Heart right ventricle (tissue), 16 donors: ENCODE measurements around the gene RGS7. TPM values are rescaled to one million over a fixed set of nuclear protein-coding genes. Genes with fewer than 3 reads are reported as not detected.
"Not testable (repeated sequence)": the region's sequence is repeated elsewhere in the genome, so short reads cannot be mapped to it uniquely, and the experiment has no call there.

Source experiments
- ATAC-seq, 8 donors: fragments of 200-7000 bp; cut with Tn5 transposase; one replicate each; pipeline ENCODE4 v1.9.1; 2020; ENCODE audit warnings: mild to moderate bottlenecking in 8 of 8, moderate library complexity in 8 of 8, moderate number of reproducible peaks in 1 of 8
- DNase-seq, 2 donors: peaks; one replicate each; pipeline ENCODE4 v3.0.0-alpha.2; 2020
- H3K27ac ChIP-seq, 10 donors: fragments of 200-600 bp; sonication (generic) in 2 of 10; one replicate each; pipeline versions ENCODE4 v1.5.0 to v1.8.0; 2020 to 2022; ENCODE audit warnings: mild to moderate bottlenecking in 3 of 10
- H3K27me3 ChIP-seq, 7 donors: fragments of 200-600 bp; one replicate each; pipeline ENCODE4 v1.8.0; 2021 to 2022; ENCODE audit warnings: mild to moderate bottlenecking in 2 of 7
- H3K36me3 ChIP-seq, 9 donors: fragments of 200-600 bp; sonication (generic) in 1 of 9; one replicate each; pipeline versions ENCODE4 v1.5.0 to v1.8.0; 2020 to 2022; ENCODE audit warnings: mild to moderate bottlenecking in 2 of 9
- H3K4me1 ChIP-seq, 9 donors: fragments of 200-600 bp; sonication (generic) in 1 of 9; one replicate each; pipeline versions ENCODE4 v1.5.0 to v1.8.0; 2020 to 2022; ENCODE audit warnings: mild to moderate bottlenecking in 4 of 9
- H3K4me3 ChIP-seq, 10 donors: fragments of 200-600 bp; sonication (generic) in 2 of 10; one replicate each; pipeline versions ENCODE4 v1.5.0 to v1.8.0; 2020 to 2022; ENCODE audit warnings: mild to moderate bottlenecking in 7 of 10, moderate library complexity in 2 of 10
- H3K9me3 ChIP-seq, 11 donors: fragments of 200-600 bp in 10 of 11; sonication (generic) in 2 of 11; one replicate each; pipeline versions ENCODE4 v1.5.0 to v1.8.0; 2013 to 2022; ENCODE audit warnings: mild to moderate bottlenecking in 2 of 11, control low read depth in 1 of 11, moderate library complexity in 1 of 11
- CTCF ChIP-seq, 9 donors: fragments of 200-600 bp; sonication (generic) in 2 of 9; IDR thresholded peaks; one replicate each; pipeline versions ENCODE4 v1.5.0 to v1.8.0; 2021 to 2022; ENCODE audit warnings: antibody characterized with exemption in 9 of 9, mild to moderate bottlenecking in 5 of 9, moderate library complexity in 1 of 9
- WGBS, 2 donors: extraction: QIAGEN DNeasy Blood & Tissue Kit; methylation state at CpG; one replicate each; pipeline ENCODE4 v1.1.7; 2013; ENCODE audit warnings: inconsistent platforms in 1 of 2; 5-methylcytosine and 5-hydroxymethylcytosine counted together
- intact Hi-C, 10 donors: fragments of 100-400 bp; cut with DNase I; formaldehyde crosslinking; loops; one replicate each; pipeline versions ENCODE4 v1.11.1 to v1.14.2; 2022
- polyA plus RNA-seq, 2 donors: library from polyadenylated mRNA; stranded (reverse); fragments of 200-250 nt; gene quantifications; one replicate each; pipeline ENCODE4 v1.2.3, GENCODE V29; 2013
- total RNA-seq, 10 donors: library from RNA; stranded (reverse); fragmentation: NEBNext Ultra II Directional in 3 of 10; extraction: Animal tissue kit (Norgen Biotek cat#: 25700) in 3 of 10; gene quantifications; one replicate each; pipeline versions ENCODE4 v1.2.1 to v1.2.4, GENCODE V29; 2021 to 2023
- donor health status: Arrhythmogenic right ventricular cardiomyopathy.
- donor health status: ischemic (EF 13 %, LVEDD 7.1; RV severe dilation, severe dysfunction).
- donor health status: healthy with polysubstance abuse.
- donor health status: DM: no; HTN: yes; CAD: no.
- donor health status: DM: no; HTN: no; CAD: no.
- donor health status: ischemic (EF 25% LVEDD 6.9; RV normal size, moderate dysfunction).
- donor health status: ischemic (EF 25% LVEDD 5.7; RV mildly dilated, moderate dysfunction).
- donor health status: healthy.
- donor health status: DM: yes; HTN: yes; CAD: no.
- donor health status: Ischemic cardiomyopathy.
- donor health status: ischemic (EF 35%, LVEDD 5.7; RV mildly dilated, moderate dysfunction).
- donor health status: nonischemic (EF 11% LVEDD 7.7; RV severe dilation, severe dysfunction).
- donor health status: DM: yes; HTN: yes; CAD: no.
- donor health status: PGD.
- donor health status: ischemic (EF 29% LVEDD 5.4; RV normal size, mild dysfunction).
- donor health status: nonischemic (EF 23%, LVEDD 6.1; RV moderate dilation, normal function).

Gene RGS7
- total and polyA plus RNA-seq, 12 donors: not detected

GRCh38 chr1:240768979-240769378 lies 588.0 kb downstream of the RGS7 start:
- intact Hi-C loops: no loop called here
- H3K4me3 ChIP-seq: no peak overlapping the region
- DNase-seq (no peak), ATAC-seq (no peak)
- no peaks in the 10 kb centered on the region for H3K36me3 ChIP-seq
- no peaks in the 10 kb centered on the region for H3K4me1 ChIP-seq
- peaks cover 0 to 7% (median 0%) of the 10 kb centered on the region in 7 donors for H3K27me3 ChIP-seq
- H3K9me3 ChIP-seq: no peaks in the 10 kb centered on the region
- TF ChIP-seq CTCF (IDR thresholded peaks at IDR 0.05): no peak
- H3K27ac ChIP-seq: no peak overlapping the region
- 87 to 88% methylated on average over 4 of the region's 4 CpGs for WGBS, 2 donors

- no peak for ATAC-seq
- Histone ChIP-seq H3K4me3 (no peak overlapping the region), H3K4me1 (no peaks in the 10 kb centered on the region), H3K36me3 (no peaks in the 10 kb centered on the region), H3K9me3 (no peaks in the 10 kb centered on the region), H3K27ac (no peak overlapping the region), H3K27me3 (peaks cover 0 to 5% (median 0%) of the 10 kb centered on the region in 7 donors)
- no peak for TF ChIP-seq CTCF (IDR thresholded peaks at IDR 0.05)
- intact Hi-C loops: no loop called here
- no peak for DNase-seq
Measured at GRCh38 chr1:240766831-240767230, 590.2 kb downstream of the RGS7 start.

GRCh38 chr1:240765732-240766363 lies 591.2 kb downstream of the RGS7 start:
- DNase-seq (no peak), ATAC-seq (no peak)
- Histone ChIP-seq H3K4me1 (no peaks in the 10 kb centered on the region), H3K27ac (no peak overlapping the region), H3K27me3 (no peaks in the 10 kb centered on the region), H3K9me3 (peaks cover 0 to 4% (median 0%) of the 10 kb centered on the region in 11 donors), H3K36me3 (no peaks in the 10 kb centered on the region), H3K4me3 (no peak overlapping the region)
- no peak for TF ChIP-seq CTCF (IDR thresholded peaks at IDR 0.05)
- intact Hi-C loops: no loop called here
- WGBS, 2 donors: 50% methylated on average over 5 of the region's 5 CpGs

GRCh38 chr1:240763771-240764170 lies 593.2 kb downstream of the RGS7 start:
- DNase-seq: no peak
- intact Hi-C loops: no loop called here
- Histone ChIP-seq H3K36me3 (no peaks in the 10 kb centered on the region), H3K4me3 (no peak overlapping the region), H3K27me3 (no peaks in the 10 kb centered on the region), H3K4me1 (no peaks in the 10 kb centered on the region), H3K9me3 (peaks cover 0 to 4% (median 0%) of the 10 kb centered on the region in 11 donors), H3K27ac (no peak overlapping the region)
- ATAC-seq: no peak
- no peak for TF ChIP-seq CTCF (IDR thresholded peaks at IDR 0.05)
- WGBS, 2 donors: 95% methylated on average over 12 of the region's 12 CpGs

GRCh38 chr1:240763095-240763494 lies 593.9 kb downstream of the RGS7 start:
- H3K9me3 ChIP-seq, H3K4me1 ChIP-seq, H3K4me3 ChIP-seq, H3K27ac ChIP-seq, ATAC-seq, H3K27me3 ChIP-seq, intact Hi-C loops, DNase-seq, H3K36me3 ChIP-seq: not testable (repeated sequence)
- WGBS, 2 donors: 85 to 90% methylated on average over 7 of the region's 7 CpGs

GRCh38 chr1:240762471-240762987 lies 594.5 kb downstream of the RGS7 start:
- H3K27me3 ChIP-seq, intact Hi-C loops, H3K4me3 ChIP-seq, H3K27ac ChIP-seq, H3K36me3 ChIP-seq, H3K4me1 ChIP-seq, H3K9me3 ChIP-seq, ATAC-seq, DNase-seq: not testable (repeated sequence)
- 94 to 97% methylated on average over 31 to 37 of the region's 42 CpGs for WGBS, 2 donors

GRCh38 chr1:240758777-240759176 lies 598.2 kb downstream of the RGS7 start:
- DNase-seq, H3K27me3 ChIP-seq, H3K27ac ChIP-seq, H3K4me3 ChIP-seq, H3K4me1 ChIP-seq, intact Hi-C loops, H3K36me3 ChIP-seq, ATAC-seq, H3K9me3 ChIP-seq: not testable (repeated sequence)
- 75 to 77% methylated on average over 6 of the region's 6 CpGs for WGBS, 2 donors
